Right lung (tissue), 5 donors: ENCODE data around the gene ADAMTS2. TPM values are rescaled to one million over a fixed set of nuclear protein-coding genes. Genes with fewer than 3 reads are reported as not detected.
A peak's percentile ranks its signal among the peaks of the same experiment; 100 is the strongest.

Experiments
- DNase-seq, 2 donors: peaks; one replicate each; pipeline ENCODE4 v3.0.0-alpha.2; 2013
- polyA plus RNA-seq, 5 donors: library from polyadenylated mRNA; unstranded; fragments of 120-200 nt; gene quantifications; one replicate each; pipeline versions ENCODE4 v1.2.1 to v1.2.3, GENCODE V29; 2013; ENCODE audit warnings: inconsistent platforms in 1 of 5, low replicate concordance in 1 of 5; ENCODE audit not compliant: insufficient read length in 5 of 5, insufficient read depth in 1 of 5

Gene ADAMTS2
- polyA plus RNA-seq, 5 donors = 27.7 to 44.9 (median 31.5) TPM

DNA sequence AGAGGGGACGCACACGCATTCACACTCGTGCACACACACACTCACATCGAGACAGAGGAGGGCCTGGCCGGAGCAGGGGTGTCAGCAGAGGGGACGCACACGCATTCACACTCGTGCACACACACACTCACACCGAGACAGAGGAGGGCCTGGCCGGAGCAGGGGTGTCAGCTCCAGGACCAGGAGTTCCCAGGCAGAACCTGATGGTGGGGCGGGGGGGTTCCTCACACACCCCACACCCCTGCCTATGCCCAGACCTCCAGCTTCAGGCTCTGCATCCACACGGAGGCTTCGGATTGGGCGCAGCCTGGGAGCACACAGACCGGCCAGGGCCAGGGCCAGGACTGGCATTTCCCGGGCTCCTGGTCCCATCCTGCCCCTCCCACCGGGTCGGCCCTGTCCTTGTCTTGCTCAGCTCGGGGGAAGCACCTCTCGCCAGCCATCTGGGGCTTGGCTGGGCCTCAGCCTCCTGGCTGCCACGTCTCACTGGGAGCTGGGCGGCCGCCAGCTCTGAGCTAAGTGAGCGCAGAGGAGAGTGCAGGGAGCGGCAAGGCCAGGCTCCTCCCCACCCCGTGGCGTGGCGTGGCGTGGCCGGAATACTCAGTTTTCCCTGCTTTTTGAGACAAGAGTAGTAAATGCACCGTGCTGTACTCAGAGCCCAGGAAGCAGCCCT is 31.3 kb downstream of the ADAMTS2 start:
- peak; percentile 87 for DNase-seq

DNA sequence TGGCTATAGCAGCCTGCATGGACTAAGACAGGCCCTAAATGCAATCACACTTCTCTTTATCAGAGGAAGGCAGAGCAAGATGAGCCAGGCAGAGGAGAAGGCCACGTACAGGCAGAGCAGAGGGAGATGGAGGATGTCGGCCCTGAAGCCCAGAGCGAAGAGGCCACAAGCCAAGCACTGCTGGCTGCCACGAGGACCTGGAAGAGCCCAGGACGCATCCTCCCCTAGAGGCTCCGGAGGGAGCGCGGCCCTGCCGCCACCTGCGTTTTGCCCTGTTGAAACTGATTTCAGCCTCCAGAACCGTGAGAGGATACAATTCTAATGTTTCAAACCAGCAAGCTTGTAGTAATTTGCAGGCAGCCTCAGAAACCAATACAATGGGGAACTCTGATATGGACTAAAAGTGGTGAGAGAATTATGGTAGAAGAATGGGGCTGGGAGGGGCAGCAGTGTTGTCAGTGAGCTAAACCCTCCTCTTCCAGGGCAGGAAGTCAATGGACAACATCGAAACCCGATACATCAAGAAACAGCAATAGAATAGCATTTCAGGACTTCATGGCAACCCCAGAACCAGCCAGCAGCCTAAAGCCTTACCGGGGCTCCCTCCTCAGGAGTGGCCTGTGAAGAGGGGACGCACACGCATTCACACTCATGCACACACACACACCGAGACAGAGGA is 32.6 kb downstream of the ADAMTS2 start:
- DNase-seq = no peak

DNA sequence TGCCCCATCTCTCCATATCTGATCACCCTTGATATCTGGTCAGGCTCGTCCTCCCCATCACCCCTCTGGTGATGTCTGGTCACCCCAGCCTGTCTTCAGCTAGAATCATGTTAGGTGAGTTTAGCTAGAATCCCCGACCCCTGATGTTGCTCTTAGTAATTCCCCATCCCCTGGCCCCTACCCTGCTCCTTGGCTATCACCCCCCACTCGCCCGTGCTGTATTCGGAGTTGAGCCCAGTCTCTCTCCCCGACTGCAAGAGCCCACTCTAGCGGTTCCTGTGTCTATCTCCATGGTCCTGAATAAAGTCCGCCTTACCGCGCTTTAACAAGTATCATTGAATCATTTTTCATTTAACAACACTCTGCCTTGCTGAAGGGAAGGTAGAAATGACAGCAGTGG is 33.7 kb downstream of the ADAMTS2 start:
- no peak for DNase-seq

DNA sequence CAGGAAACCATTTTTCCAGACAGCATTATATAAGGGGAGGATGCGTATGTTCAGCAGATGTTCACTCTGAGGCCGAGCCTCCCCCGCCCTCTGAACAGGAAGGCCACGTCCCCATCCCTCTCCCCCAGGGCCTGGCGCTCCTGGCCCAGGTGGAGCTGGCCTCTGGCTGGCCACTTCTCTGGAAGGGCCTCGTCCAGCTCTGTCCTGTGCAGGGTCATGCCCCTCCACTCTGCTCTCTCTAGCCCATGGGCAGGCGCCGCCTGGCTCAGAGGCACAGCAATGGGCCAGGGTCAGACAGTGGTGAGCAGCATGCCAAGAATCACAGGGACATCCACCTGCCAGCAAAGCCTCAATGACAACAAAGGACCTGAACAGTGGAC is 34.2 kb downstream of the ADAMTS2 start:
- no peak for DNase-seq

DNA sequence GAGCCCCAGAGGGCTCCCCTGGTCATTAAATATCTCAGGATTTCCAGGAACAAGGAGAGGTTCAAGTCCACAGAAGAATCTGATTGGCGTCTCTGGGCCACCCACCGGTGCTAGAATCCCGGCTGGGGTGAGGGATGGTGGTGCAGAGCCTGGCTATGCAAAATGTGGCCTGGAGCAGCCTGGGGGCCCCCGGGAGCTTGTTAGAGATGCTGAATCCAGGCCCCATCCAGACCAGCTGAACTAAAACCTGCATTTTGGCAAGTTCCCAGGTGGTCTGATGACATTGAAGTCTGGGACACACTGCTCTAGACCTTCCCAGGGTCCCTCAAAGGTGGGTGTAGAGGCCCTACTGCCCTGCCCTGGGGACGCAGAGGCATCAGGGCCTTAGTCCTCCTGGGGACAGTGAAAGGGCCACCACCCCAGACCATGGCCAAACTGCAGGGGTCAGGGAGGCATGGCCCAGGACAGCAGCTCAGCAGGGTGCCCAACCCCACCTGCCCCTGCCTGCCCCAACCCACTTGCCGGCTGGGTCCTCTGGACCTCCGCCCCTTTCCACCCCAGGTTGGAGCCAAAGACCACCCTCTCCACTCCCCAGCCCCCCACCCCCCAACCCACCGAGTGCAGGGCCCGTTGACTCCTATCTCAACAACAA is 34.7 kb downstream of the ADAMTS2 start:
- DNase-seq = no peak

DNA sequence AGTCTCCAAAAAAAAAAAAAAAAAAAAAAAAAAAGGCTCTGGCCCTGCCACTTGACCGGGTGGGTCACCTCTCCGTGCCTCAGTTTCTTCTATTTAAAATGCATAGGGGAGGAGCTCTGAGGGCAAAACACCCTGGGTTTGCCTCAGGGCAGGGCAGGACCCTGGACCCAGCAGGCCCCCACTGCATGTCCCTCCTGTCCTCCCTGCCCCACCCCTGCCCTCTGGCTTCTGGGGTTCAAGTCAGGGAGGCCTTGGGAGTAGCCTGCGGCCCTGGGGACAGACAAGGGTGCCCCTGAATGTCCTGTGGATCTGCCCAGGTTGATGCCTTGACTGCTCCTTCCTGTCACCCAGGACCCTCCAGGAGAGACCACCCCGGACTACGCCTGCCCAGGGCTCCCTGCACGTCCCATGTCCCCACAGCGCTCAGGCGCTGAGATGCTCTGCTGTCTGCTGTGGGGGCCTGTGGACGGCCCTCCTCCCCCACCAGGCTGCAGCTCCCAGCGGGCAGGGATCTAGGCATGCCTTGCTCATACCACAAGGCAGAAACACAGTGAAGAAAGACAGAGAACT is 35.4 kb downstream of the ADAMTS2 start:
- no peak for DNase-seq

DNA sequence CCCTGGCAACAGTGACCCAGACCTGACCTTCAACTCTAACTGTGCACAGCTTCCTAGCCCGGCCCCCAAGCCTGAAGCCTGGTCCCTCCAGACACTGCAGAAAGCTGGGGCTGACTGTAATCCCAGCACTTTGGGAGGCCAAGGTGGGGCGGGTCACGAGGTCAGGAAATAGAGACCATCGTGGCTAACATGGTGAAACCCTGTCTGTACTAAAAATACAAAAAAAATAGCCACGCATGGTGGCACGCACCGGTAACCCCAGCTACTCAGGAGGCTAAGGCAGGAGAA is 35.9 kb downstream of the ADAMTS2 start:
- DNase-seq = no peak

DNA sequence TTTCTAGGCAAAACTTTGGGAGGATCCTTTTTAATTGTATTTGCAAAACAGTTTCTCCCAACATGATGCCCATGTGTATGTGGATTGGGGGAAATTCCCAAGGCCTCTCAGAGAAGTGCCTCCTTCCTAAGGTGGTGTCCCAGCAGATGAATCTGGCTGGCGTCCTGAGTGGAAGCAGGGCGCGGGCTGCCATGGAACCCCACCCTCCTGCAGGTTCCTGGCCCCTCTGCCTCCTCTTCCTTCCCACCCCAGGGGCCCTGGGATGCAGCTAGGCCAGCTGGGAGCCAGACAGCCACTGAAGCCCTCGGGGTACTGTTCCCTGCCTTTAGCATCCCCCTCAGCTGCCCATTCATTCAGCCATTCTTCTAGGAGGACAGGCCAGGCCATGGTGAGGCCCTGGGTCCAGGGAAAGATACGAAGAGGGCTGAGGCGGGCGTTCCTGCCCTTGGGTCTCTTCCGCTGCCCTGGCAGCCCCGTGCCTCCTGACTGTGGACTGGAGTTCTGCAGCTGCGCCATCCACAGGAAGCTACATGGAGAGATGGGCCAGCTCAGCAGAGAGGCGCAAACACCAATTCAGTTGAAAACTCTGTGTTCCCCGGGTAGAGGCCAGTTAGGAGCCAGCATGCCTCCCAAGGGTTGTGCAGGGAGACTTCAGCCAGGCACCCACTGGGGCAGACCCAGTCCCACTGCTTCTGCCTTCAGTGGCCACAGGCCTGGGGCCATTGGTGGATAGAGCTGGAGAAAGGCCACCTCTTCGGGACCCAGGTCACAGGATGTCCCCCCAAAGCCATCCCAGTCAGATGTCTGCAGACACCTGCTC is 36.5 kb downstream of the ADAMTS2 start:
- DNase-seq = no peak

DNA sequence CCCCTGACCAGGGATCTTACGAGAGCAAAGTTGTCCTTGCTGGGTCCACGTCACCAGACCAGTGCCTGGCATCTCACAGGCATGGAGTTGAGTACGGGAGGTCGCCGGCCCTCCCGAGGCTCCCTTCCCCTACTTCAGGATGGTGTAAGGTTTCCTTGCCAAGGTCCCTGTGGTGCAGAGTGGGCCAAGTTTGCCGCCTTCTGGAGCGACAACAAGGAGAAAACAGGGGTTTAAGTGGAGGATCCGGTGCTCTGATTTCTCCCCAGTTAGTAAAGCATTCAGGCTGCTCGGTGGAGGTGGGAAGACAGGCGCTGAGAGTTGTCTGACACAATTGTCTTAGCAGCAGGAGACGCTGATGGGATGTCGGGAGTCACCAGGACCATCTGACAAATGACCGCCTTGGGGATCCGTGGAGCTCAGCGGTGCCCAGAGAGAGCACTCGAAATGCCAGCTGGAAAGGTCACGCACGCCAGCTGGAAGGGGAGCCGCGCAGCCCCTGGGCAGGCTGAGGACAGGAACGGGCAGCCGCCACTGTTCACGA is 37.3 kb downstream of the ADAMTS2 start:
- DNase-seq = no peak

DNA sequence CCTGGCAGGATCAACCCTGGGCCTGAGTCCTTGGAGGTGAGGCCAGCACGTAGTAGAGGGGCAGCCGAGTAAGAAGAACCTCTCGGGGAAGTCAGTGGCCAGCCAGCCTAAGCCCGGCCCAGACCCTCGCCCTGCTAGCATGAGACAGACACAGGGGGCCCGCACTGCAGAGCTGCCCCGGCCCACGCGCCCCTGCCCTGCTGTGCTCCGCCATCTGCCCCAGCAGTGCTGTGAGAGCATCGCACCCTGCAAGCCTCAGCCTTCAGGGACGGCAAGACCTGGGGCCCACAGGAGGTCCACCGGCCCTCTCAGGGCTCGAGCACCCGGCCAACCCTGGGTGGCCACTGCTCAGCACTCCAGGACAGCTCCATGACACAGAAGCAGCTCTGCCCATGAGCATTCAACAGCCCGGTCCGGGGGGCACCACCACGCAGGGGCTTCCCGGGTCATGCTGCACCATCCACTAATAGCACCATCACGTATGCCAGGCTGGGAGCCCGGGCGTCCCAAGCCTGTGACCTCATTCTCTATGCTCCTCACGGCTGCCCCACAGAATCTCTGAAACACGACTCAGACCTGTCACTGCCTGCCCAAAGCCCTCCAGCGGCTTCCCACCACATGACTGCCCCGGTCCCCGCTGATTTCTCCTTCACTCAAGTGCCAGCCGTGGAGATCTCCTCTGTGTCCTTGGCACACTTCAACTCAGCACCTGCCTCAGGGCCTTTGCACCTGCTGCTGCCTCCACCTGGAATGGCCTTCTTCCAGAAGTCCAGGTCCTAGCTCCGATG is 38.1 kb downstream of the ADAMTS2 start:
- no peak for DNase-seq

DNA sequence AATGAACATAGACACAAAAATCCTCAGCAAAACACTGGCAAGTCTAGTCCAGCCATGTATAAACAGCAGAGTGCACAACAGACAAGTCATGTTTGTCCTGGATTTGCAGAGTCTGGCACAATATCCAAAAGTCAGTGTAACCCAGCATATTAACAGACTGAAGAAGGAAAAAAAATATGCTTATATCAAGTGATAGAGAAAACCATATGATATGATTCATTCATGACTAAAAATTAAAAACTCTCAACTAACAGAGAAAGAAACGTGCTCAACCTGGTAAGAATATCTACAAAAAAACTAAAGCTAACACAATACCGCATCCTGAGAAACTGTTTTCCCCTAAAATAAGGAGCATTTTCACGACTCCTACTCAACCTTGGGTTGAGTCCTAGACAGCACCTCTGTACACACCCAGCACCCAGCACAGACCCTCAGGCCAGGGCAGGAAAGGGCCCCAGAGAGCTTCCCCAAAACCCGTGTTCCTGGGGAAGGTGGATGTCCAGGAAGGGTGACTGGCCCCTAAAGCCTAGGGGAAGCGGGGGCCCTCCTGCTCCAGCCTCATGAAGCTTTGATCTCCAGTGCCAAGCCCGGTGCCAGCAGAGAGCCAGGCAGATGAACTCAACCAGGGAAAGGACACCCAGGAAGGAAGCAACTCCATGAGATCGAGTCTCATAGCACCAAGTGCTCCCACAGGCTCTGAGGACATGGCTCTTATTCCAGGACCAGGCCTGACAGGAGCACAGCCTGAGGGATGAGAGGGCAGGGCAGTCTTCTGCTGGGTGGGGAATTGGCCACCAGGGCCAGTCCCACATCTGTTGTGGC is 38.9 kb downstream of the ADAMTS2 start:
- no peak for DNase-seq

DNA sequence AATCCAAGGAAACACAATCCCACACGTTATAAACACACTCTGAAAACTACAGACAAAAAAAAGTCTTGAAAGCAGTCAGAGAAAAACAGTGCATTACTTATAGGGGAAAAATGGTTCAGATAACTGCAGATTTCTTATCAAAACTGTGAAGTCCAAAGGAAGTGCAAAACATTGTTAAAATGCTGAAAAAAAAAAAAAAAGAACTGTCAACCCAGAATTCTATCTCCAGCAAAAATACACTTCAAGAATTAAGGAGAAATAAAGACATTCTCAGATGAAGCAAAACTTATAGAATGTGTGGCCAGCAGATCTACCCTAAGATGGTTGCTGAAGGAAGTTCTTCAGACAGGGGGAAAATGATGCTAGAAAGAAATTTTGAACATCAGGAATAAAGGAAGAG is 40.4 kb downstream of the ADAMTS2 start:
- no peak for DNase-seq

DNA sequence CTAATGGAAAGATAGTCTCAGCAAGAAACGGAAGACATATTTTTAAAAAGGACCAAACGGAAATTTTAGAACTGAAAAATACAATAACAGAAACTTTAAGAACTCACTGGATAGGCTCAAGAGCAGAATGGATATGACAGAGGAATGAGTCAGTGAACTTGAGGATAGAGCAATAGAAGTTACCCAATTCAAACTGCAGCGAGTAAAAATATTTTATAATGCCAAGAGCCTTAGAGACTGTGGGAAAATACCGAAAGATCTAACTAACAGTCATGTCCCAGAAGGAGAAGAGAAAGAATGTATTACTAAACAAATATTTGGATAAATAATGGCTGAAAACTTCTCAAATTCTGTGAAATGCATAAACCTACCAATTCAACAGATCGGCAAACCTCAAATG is 40.8 kb downstream of the ADAMTS2 start:
- DNase-seq = no peak

DNA sequence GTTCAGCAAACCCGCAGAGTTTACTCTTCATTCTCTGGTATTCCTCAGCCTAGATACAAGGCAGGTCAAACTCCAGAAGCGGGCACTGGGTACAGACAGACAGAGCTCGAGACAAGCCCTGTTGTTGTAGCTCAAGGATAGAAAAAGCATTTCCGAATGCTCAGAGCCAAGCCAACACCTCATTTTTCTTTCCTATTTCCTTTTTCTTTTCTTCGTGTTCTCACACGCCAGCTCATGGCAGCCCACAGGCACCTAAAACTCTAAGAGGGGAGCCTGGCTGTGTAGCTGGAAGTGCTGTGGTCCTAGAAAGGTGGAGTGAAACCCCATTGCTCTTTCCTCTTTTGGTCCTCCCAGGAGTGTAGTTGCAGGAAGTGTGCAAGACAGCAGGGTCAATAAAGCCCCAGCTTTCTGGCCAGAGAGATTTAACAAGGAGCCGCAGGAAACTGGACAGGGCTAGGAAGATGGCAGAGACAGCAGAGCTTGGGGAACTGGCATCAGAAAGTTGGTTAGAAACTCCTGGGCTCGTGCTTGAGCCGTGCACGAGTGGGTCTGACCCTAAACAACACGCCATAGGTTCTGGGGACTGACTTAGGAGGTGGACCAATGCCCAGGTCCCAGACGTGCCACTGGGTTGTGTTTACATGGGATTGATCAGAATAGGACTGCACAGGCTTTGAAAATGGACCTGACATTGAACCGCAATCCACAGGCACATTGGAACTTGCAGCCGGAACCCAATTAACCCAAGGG is 41.6 kb downstream of the ADAMTS2 start:
- DNase-seq = no peak

DNA sequence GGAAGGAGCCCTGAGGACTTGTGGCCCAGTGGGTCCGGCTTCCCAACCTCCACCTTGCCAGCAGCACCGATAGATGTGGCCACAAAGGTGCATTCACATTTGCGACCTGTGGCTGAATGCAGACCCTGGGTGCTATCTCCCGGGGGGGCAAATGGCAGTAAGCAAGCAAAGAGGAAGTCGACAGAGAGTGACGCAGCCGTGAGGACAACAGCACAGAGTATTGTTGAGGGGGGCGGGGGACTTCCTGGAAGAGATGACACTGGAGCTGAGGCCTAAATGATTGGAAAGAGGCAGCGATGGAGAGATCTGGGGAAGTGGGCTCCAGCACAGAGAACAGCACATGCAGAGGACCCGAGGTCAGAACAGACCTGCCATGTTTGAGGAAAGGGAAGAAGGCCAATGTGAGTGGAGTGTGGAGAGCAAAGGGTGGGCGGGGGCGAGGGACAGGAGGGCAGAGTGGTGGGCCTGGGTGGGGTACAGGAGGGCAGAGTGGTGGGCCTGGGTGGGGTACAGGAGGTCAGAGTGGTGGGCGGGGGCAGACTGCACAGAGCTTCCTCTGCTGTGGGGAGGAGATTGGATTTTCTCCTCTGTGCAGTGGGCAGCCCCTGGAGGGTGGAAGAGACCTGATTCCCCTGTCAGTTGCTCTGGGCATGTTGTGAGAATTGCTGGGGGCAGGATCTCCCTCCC is 42.6 kb downstream of the ADAMTS2 start:
- DNase-seq = no peak

DNA sequence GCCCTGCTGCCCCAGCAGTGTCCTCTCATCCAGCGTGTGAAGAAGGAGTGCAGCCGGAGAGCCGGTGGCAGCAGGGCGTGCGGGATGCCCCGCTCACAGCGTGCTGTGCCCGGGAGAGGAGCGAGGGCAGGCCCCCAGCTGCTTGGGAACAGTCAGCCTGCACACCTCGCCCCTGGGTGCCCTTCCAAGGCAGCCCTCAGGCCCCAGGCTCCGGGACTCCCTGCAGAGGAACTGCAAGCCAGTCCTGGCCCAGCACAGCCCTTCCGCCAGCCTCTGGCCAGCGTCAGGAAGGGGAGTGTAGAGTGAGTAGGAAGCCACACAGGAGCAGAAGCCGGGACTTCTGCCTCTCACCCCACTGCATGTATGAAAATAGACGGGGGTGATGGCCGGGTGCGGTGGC is 43.5 kb downstream of the ADAMTS2 start:
- DNase-seq = no peak

DNA sequence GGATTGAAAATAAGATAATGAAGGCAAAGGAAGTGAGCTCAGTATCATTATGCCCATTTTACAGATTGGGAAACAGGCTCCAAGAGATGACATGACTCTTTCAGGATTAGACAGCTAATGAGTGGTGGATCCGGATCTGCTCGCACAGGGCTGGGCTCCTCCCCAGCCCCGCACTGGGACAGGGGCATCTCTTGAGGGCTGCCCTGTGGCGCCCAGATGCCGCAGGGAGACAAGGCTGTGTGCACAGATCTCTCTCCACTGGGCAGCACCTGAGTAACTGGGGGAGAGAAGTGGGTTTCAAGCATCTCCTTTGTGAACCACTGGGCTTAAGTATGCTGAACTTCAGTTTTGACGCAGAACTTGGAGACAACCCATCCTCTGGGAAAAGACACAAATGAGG is 43.9 kb downstream of the ADAMTS2 start:
- no peak for DNase-seq

DNA sequence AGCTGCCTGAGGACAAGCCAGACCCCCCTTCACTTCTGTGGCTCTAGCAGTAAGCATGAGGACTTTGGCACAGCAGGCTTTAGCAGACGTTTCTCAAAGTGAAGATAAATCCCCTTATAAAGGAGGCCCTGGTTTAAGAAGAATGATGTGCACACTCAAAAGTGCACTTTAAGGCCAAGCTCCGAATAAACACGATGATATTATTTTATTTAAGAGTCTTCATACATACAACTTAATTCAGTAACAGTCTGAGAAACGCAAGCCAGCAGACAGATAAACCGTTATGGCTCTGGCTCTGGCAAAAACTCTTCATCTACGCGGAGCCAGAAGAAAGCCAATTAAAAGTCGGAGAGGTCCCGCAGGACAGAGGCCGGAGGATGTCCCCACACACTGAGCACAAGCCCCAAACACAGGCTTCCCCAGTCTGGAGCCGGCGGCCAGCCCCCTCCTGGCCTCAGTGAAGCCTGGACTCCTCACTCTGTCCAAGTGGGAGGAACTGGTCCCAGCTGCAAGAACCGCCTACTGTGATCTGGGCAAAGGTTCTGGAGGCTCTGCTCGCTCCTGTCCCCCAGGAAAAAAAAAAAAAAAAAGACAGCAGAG is 44.6 kb downstream of the ADAMTS2 start:
- DNase-seq = no peak
